NOMO-1 treated with dmso at 0.1 percent for 144 hours (cell line): ENCODE results near the gene CHST10.
A peak's percentile ranks its signal among the peaks of the same experiment; 100 is the strongest.
"Not testable (repeated sequence)": the region's sequence is repeated elsewhere in the genome, so short reads cannot be mapped to it uniquely, and the experiment has no call there.

Source experiments
- DNase-seq: peaks from one replicate; lab custom pipeline; 2025; ENCODE audit not compliant: unreplicated experiment; lab: John Stamatoyannopoulos, UW

Gene CHST10

DNA sequence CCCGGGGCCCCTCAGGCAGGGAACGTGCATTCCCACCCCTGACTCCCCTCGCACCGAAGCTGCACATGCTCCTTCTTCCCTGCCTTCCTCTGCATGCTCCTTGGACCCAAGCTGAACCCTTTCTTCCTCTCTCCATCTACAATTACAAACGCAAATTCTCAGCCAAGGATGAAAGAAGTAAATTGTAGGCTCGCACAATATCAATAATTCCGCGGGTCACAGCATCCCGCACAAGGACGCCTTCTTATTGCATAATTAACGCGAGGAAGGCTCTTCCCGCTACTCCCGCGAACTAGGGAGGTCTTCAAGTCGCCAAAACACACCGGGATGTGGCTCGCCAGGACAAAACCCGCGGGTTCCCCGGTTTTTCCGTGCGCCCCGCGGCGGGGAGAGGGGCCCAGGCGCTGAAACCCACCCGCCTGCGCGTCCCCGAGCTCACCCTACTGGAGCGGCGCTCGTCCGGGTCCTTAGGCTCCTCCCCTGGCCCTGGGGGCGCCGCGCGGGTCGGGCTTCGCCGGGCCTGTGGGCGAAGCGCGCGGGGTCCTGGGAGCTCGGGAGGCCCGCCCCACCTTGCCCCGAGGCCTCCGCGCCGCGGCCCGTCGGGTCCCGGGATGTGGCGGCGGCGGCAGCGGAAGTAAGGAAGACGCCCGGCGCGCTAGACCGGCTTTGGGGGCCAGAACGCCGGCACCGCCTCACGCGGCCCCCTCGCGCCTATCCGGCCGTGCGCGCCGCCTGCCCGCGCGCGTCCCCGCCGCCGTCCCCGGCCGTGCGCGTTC is at the start of gene CHST10:
TSS of gene CHST10 (minus strand) at position 734 of the 776 bp plus-strand sequence. CDS start 10,993 bp downstream, outside the sequence.
- DNase-seq: peak; percentile 45

GRCh38 chr2:100460904-100461530 is 43.5 kb upstream of the CHST10 start:
- DNase-seq: no peak

- not testable (repeated sequence) for DNase-seq
Observed at GRCh38 chr2:100456357-100456756, 38.9 kb upstream of the CHST10 start.

- DNase-seq: no peak
Observed at GRCh38 chr2:100453853-100454252, 36.4 kb upstream of the CHST10 start.

GRCh38 chr2:100451734-100452133 is 34.3 kb upstream of the CHST10 start:
- DNase-seq: no peak

GRCh38 chr2:100451092-100451491 is 33.6 kb upstream of the CHST10 start:
- DNase-seq: no peak

DNA sequence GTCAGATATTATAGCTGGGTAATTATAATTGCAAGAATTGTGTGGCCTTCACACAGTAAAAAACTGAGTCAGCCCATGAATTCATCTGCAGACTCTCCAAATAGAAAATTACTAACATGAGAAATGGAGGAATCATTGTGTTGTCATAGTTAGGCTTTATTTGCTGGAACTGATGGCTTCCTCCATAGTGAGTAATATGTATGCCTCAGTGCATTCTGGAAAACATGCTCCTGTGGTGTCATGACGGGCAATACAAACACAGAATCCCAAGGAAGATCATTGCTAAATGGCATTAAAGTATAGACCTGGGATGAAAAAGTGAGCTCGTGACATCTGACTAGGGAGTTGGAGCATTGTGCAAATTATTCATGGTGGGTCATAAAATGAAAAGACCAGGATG is 29.2 kb upstream of the CHST10 start:
- no peak for DNase-seq

DNA sequence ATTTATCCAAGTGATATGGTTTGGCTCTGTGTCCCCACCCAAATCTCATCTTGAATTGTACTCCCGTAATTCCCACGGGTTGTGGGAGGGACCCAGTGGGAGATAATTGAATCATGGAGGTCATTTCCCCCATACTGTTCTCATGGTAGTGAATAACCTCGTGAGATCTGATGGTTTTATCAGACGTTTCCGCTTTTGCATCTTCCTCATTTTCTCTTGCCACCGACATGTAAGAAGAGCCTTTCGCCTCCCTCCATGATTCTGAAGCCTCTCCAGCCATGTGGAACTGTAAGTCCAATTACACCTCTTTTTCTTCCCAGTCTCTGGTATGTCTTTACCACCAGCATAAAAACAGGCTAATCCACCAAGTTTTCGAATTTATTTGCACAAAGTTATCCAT is 20.3 kb upstream of the CHST10 start:
- no peak for DNase-seq

GRCh38 chr2:100429726-100430125 is 12.3 kb upstream of the CHST10 start:
- no peak for DNase-seq

- no peak for DNase-seq
Observed at GRCh38 chr2:100427627-100428258, 10.3 kb upstream of the CHST10 start.

DNA sequence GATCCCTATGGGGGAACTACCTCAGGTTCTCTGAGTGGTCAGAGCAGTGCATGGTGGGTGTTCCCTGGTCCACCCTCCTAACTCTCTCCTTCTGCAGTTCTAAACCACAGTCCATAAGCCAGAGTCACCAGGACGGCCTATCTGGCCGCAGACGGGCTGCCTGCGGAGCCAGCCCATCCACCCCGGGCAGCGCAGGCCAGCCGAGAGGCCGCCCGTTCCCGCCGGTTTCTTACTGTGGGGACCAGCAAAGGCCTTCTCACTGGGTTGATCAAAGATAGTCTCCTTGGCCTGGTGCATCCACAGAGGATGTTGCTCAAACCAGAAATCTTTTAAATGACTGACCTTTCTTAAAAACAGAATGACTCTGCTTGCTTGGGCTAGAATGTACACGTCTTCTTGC is 9.6 kb upstream of the CHST10 start:
- no peak for DNase-seq

GRCh38 chr2:100426384-100426720 is 8.9 kb upstream of the CHST10 start:
- no peak for DNase-seq

DNA sequence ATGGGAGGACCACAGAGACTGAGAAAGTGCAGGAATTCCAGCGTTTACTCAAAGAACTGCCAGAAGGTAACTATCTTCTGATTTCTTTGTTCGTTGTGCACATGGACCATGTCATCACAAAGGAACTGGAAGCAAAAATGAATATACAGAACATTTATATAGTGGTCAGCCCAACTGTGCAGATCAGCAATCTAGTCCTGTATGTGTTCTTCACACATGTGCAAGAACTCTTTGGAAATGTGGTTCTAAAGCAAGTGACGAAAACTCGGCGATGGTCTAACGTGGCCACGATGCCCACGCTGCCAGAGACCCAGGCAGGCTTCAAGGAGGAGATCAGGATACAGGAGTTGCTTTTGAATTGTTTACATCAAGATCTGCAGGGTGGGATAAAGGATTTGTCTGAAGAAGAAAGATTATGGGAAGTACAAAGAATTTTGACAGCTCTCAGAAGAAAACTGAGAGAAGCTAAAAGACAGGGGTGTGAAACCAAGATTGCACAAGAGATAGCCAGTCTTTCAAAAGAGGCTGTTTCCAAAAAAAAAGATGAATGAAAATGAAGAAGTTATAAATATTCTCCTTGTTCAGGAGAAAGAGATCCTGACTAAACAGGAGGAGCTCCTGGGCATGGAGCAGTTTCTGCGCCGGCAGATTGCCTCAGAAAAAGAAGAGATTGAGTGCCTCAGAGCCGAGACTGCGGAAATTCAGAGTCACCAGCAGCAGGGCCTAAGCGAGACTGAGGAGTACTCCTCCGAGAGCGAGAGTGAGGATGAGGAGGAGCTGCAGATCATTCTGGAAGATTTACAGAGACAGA is 8.3 kb upstream of the CHST10 start:
- DNase-seq: peak; percentile 25

- no peak for DNase-seq
Observed at GRCh38 chr2:100425107-100425506, 7.6 kb upstream of the CHST10 start.

DNA sequence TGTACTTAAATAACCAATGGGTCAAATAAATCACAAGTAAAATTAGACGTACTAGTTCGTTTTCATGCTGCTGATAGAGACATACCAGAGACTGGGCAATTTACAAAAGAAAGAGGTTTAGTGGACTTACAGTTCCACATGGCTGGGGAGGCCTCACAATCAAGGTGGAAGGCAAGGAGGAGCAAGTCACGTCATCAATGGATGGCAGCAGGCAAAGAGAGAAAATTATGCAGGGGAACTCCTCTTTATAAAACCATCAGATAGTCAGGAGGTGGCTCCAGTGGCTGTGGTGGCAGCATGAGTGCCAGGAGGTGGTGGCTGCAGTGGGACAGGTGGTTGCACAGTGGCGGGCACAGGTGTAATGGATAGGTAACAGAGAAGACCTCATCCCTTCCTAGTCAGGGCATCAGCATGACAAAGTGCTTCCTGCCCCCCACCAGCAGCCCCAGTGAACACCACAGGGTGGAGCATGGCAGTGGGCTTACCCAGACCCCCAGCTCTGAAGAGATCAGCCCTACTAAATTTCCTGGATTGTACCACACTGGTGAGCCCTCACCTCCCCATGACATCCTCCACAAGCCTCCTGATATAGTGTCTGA is 6.9 kb upstream of the CHST10 start:
- DNase-seq: no peak

- no peak for DNase-seq
Observed at GRCh38 chr2:100423631-100424030, 6.2 kb upstream of the CHST10 start.

DNA sequence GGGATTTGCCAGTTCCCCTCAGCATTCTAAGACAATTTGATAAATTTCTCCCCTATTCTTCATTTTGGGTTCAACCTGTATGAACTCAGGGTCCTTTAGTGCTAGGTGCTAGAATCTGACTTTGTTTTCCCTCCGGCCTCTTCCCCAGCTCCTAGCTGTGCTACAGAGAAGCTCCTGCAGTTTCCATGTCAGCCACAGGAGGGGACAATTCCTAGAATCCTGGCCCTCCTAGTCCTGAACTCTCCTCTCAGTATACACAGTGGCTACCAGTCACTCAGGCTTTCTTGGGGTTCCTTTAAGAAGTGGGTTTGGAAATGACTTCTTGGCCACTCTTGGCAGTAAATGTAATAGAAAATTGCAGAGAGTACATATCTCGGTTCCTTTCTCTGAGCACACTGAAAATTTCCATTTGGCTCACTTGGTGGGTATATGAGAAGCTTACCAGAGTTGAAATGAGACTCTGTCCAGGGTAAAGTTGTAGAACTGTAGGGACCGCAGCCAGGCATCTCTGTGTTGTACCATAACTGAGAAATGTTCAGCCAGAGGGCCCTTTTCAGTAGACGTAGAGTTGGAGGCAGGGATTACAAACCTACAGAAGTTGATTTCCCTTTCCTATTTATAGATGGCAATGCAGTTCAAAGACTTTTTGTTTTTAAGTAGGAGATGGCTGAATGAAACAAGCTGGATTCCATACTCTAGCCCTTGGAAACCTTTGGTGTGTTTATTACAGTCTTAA is 5.0 kb upstream of the CHST10 start:
- no peak for DNase-seq

GRCh38 chr2:100419915-100420314 is 2.4 kb upstream of the CHST10 start:
- no peak for DNase-seq

DNA sequence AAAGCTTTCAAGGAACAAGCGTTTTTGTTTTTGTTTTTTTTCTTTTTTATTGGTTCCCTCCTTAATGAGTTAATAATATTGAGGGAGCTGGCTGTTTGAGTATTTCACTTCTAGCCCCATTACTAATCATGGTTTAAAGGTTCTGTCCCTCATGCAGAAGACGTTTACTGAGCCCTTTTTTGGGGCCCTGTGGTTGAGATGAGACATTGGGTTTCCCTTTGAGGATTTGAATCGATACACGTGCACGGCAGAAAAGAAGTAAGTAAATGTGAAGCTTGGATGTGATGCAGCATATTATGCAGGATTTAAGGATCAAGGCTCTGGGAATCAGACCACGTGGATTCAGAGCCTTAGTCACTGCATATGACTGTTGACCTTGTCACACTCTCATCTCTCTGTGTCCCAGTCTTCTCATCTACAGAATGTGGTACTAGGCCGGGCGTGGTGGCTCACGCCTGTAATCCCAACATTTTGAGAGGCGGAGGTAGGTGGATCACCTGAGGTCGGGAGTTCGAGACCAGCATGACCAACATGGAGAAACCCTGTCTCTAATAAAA is 1.0 kb upstream of the CHST10 start:
- no peak for DNase-seq

- no peak for DNase-seq
Observed at GRCh38 chr2:100417711-100418124, 250 bp upstream of the CHST10 start.
